CD4-positive, alpha-beta T cell treated with Interleukin-15 for 1 hour (primary cell): ENCODE data around the gene NOL9.
"Not testable (repeated sequence)": the region's sequence is repeated elsewhere in the genome, so short reads cannot be mapped to it uniquely, and the experiment has no call there.

Source experiments
- DNase-seq: peaks from one replicate; pipeline ENCODE4 v3.0.0-alpha.2; 2020

The NOL9 gene

DNA sequence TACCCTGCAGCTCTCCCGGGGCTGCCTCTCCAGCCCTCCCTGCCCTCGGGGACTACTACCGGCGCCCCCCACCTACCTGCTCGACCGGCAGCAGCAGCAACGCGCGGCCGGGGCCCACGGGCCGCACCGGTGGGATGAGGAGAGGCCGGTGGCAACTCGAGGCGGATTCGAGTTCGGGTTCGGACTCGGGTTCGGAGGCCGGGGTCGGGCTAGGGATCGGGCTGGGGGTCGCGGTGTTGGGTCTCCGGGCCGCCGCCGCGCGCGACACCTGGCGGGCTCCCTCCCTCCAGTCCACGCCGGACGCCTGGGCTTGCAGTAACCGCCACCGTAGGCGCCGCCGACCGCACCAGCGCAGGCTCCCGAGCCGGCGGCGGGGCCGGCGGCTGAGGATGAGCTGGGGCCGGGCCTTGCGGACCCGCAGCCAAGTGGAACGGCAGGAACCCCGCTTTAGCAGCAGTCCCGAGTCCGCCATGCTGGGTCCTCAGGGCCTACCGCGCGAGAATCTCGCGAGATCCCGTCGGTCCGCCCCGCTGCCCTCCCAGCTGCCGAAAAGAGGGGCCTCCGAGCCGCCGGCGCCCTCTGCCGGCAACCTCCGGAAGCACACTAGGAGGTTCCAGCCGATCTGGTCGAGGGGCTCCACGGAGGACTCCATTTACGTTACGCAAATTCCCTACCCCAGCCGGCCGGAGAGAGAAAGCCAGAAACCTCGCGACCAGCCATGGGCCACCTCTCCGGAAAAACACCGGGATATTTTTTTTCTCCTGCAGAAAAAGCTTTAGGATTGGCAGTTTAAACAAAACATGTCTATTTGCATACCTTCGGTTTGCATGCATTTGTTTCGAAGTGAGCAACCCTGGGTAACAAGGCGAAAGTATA, at the start of gene NOL9:
NOL9 (minus strand) TSS at position 483 of the 876 bp plus-strand sequence; CDS start at position 472, 11 bp downstream.
- DNase-seq: peak; percentile 94

DNA sequence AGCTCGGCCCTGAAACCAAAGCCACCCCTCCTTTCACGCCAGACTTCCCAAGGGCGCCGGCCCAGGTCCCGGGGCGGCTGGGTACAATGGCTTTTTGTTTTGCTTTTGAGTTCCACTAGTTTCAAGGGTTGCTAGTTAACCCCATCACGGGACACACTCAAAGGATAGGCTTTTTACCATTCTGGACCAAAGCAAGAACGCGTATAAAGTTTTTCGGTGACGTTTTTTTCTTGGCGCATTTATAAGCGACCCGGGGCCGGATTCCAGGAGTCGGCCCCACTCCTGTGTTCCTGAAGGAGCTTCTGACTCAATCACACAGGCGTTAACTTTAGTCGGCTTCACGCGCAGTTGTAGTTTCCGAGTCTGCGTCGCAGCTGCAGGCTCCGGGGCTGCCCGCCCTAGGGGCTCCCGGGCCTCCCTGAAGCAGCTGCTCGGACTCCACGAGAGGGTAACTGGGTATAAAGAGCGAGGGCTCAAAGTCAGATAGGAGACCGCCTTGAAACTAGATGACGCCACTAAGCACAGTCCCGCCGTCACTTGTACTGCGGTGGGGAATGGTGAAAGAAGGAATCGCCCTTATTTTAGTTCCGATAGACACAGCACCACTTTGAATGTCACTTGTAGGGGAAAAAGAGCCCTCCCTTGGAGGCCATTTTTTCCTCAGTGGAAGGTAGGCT, 49.1 kb upstream of the NOL9 start:
- DNase-seq: peak; percentile 71

DNA sequence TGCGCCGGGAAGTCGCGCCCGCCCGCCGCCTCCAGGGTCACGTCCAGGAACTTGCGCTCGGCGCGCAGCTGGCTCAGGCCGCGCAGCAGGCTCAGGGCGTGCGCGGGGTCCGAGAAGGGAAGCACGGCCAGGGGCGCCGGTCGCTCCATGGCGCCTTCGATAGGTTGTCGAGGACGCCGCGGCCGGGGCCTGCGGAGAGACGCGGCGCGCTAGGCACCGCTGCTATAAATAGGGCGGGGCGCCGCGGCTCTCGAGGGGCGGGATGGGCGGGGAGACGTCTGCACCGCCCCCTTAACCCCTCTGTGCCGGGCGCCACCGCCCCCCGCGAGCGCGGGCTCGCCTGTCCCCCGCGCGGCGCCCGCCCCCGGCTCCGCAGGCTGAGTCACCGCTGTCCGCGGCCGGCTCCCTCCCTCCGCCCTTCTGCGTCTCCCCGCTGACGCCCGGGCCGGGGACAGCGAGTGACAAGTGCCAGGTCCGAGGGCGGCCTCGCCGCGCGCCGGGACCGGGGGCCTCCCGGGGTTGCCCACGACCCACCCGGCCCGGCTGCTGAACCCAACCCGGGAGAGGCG, 48.4 kb upstream of the NOL9 start, which contains the start of gene KLHL21:
KLHL21 (minus strand) TSS at position 201 of the 569 bp plus-strand sequence; CDS start at position 149, 52 bp downstream.
- peak; percentile 89 for DNase-seq

DNA sequence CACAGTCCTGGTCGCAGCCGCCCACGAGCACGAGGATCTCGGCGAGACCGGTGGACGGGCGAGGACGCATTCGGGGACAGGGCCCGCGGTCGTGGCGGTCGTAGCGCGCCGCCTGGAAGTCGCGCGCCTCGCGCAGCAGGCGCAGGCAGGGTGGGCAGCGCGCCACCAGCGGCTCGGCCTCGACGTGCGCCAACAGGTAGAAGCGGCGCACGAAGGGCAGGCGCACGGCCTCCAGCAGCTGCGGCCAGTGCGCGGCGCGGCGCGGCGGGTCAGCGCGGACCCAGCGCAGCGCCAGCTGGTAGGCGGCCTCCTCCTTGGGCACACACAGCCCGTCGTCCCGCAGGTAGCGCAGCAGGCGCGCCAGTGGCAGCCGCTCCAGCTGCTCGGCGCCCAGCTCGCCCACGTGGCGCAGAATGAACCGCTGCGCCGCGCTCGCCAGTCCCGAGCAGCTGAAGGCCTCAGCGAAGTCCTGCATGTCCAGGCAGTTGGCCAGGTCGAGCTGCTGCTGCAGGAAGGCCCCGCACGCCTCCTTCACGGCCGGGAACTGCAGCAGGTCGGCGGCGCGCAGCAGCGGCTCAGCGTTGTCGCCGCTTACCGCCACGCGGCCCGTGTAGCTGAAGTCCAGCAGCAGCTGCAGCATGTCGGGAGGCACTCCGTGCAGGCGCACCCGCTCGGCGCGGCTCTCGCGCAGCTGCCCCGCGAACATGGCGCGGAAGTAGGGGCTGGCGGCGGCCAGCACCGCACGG, 47.8 kb upstream of the NOL9 start:
- no peak for DNase-seq

DNA sequence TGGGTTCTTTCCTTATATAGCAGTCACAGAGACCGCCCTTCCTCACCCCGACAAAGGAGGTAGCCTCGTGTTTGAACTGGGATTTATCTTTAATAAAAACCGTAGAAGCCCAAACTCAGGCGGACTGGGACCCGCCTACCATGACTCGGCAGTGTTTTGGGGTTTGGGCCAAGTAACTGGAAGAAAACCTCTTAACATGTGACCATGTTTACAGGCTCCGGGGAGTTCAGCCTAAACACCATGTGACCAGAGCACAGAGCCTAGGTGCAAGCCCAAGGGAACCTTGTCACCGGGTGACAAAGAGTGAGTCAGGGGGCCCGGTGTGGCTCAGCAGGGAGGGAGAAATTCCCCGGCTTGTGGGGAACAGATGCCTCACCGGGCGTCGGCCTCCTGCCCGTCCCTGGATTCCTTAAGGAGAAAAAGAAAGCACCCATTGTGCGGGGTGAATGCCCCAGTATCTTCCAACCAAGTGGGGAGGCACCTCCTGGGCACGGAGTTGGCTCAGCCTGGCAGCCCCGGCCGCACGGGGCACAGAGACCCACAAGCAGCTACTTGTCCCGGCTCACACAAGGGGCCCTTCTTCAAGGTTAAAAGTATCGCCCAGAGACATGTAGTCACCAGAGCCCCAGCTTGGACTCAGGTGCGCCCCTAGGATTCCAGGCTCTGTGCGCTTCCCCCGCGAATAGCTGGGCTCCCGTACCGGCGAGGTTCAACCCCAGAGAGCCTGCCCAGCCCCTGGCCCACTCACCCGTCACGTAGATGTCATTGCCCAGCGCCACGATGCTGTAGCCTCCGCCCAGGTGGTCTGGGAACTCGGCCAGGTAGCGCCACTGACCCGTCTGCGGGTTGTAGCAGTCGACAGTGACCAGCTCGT, 47.0 kb upstream of the NOL9 start:
- peak; percentile 83 for DNase-seq

DNA sequence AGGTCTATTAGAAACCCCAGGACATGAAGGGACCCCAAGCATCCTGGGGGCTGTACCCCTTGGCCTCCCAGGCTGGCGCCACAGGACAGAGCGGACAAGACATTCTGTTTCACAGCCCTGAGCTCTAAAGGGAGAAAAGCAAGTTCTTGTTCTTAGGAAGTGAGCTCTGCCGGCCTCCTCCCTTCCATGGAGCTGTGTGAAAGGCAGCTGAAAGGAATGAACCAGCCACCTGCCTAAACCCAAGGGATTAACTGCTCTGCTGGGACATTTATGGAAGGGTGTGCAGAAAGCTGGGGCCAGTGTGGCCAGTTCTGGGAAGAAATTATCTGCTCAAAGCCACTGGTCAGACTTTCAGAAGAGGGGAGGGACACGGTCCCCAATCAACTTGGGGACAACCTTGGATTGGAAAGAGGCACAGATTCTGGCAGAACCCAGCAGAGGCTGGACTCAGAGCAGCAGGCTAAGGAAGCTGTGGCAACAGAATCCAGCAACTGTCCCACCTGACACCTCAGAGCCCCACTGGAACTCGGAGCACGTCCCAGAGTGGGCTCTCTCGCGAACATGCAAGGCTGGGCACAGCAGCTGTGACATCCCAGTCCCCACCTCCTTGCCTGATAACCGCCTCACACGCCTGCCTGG, 46.2 kb upstream of the NOL9 start:
- DNase-seq: no peak

DNA sequence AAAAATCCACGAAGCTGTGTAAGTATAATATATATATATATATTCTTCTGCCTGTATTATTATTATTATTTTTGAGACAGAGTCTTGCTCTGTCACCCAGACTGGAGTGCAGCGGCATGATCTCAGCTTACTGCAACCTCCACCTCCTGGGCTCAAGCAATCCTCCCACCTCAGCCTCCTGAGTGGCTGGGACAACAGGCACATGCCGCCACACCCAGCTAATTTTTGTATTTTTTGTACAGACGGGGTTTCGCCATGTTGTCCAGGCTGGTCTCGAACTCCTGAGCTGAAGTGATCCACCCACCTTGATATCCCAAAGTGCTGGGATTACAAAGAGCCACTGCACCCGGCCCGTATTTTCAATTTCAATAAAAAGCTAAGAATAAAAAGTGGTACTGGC, 45.7 kb upstream of the NOL9 start:
- DNase-seq: not testable (repeated sequence)

DNA sequence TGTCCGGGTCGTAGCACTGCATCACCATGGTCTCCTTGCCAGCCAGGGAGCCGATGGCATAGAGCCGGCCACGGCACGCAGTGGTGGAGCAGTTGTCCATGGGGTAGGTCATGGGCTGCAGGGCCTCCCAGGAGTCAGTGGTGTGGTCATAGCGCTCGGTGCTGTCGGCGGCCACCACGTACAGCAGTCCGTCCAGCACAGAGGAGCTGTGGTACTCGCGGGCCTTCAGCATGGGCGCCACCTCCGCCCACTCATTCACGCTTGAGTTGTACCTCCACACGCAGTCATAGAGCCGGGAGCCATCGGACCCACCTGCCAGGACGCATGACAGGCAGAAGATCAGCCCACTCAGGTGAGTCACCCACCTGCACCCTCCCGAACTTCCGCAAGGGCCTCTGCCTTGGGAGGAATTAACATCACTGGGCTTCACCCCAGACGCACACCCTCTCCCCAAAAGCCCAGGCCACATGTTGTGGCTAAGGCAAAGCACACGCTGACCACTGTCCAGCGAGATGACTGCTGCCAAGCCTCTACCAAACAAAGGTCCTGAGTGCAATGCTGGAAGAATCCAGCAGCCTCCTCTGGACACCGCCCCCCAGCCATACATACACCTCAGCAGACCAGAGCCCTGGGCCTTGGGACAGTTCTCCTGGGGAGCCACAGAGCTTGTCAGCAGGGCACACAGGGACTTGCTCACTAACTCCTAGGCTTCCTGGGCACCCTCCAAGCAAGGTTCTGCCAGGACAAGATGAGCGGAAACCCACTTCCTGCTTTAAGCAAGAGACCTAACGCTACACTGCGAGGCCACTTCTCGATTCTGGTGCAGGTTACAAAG, 45.0 kb upstream of the NOL9 start:
- peak; percentile 55 for DNase-seq

DNA sequence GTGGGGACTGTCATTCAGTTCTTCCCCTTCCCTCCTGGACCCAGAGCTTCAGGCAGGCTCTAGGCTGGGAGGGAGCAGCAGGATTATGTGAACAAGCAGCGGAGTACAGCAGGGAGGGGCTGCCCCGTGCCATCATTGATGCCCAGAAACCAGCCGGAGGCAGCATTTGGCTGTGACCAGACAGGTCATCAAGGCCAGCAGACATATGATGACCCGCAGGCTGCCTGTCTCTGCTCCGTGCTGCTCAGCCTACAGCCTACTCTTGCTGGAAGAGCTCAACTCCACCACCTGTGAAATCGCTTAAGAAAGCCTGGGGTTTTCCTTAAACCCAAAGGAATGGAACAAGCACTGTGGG, 43.4 kb upstream of the NOL9 start:
- no peak for DNase-seq

DNA sequence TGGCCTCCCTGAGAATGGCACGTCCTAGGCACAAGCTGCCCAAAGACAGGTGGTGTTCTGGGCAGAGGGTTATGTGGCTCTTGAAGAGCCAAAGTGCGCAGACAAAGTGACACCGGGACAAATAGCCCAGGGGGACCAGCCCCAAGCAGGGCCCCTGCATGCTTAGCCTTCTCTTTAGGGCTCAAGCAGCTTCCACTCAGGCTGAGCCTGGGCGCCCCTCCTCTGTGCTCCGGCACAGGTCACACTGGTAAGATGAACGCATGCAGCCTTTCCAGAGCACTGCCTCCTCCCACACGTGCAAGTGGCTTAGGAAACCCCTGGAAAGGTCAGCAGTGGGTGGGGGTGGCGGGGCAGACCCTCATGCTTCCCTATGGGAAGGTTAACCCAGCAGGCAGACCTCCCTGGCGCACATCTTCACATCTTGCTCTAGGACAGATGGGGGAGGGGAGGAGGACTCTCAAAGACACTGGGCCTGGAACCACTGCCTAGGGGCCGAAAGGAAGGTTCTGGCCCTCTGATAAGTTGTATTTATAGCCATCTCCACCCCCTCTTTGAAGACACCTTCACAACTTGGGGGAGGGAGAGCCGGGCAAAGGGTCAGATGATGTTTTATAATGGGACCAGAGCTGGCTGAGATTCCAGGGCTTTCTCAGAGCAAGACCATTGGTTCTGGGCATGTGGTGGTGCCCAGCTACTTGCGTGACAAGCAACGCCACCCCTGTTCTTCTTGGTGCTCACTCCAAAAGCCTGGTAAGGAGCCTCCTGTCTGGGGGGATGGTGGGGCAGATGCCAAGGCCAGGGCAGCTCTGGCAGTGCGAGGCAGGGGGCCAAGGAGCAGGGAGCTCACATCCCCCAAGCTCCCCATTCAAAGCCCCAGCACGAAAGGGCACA, 42.8 kb upstream of the NOL9 start:
- no peak for DNase-seq

DNA sequence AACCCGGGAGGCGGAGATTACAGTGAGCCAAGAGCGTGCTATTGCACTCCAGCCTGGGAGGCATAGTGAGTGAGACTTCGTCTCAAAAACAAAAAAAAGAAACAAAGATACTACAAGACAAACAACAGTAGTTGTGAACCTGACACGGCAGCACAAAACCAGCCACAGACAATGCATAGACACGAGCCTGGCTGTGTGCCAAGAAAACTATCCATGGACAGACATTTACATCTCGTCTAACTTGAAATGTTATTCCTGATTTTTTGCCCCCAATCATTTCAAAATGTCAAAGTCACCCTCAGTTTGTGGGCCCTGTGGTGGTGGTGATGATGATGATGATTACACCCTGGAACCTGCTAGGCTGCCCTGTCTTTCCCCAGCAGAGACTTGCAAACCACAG, 42.0 kb upstream of the NOL9 start:
- no peak for DNase-seq

DNA sequence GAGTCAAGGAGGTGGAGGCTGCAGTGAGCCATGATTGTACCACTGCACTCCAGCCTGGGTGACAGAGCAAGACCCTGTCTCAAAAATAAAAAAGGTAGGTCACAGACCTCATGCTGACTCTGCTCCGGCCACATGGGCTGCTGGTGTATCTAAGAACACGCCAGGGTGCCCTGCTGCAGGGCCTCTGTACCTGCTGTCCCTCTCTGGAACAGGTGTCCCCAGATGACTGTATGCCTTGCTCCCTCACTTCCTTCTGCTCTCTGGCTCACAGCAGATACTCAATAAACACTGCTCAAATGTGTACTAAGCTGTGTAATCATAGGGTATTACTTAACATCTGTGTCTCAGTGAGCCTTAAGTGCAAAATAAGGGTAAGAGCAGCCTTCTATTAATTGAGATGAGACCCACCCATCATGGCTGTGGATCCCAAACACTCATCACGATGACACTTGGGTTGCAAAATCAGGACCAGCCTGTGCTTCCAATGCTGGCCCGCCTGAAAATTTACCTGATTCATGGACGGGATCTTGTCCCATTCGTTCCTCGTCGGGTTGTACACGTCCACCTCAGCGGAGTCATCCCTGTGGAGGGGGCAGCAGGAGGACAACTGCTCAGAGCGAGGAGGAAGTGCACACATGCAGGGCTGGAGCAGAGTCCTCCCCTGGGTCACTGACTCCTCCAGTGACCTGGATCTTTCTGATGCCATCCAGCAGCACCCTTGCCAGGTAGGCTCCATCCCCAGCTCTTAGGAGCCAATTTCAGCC, 40.8 kb upstream of the NOL9 start:
- no peak for DNase-seq

DNA sequence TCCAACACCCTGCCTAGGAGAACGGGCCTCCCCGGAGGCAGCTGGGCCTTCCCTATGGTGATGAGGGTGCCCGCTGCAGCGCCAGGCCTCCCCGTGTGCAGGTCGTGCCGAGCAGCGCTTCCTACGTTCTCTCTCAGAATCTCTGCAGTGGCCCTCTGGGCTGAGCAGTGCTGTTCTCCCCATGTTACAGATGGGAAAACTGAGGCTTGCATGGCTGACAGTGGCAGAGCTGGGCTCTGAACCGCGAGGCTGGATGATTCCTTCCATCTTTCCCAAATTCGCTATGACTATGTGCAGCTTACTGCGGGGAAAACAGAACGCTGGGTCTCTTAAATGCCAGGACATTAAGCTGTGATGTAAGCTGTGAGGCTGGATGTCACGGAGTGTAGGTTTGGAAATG, 39.5 kb upstream of the NOL9 start:
- no peak for DNase-seq

DNA sequence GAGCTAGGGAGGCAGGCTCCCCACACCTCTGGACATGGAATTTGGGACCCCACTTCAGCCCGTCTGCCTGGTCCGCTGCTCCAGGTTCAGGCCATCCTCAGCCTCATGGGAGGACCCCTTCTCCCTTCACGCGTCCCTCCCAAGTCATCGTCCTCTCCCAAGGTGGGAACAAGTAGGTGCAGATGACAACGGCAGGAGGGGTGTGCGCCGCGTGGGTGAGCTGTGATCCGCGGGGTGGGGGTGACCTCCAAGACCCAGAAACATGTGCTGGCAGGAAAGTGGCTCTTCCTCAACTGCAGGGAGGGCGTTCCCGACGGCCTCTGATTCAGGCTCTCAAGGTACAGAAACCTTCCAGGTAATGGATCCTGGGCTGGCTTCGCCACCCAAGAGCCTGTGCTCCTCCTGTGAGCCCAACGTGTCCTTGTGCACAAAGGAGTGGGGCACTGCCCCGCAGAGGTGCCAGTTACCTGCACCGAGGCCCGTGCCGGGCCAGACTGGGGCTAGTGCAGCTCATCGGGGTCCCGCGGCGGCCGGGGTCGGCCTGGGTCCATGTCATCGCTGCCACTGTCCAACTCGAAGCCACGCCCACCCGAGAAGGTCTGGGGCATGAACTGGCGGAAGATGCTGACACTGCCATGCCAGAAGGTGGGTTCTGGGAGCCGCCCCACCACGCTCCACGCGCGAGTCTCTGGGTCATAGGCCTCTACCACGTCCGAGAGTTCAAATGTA, 38.7 kb upstream of the NOL9 start:
- no peak for DNase-seq

DNA sequence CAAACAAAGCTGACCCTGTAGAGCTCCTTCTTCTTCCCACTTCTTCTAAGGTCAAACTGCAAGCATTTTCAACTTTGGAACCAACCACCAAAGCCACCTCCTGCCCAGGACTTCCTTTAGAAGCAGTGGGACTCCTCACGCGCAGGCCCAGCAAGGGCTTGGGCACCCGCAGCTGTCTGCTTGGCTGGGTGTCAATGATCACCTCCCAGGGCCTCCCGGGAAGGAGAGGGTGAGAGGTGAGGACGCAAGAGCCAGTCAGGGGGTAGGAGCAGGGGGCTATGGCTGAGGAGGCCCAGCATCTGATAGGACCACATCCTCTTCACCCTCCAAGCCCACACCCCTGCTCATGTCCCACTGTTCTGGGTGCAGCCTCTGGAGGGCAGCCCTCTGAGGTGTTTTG, 38.1 kb upstream of the NOL9 start:
- no peak for DNase-seq

DNA sequence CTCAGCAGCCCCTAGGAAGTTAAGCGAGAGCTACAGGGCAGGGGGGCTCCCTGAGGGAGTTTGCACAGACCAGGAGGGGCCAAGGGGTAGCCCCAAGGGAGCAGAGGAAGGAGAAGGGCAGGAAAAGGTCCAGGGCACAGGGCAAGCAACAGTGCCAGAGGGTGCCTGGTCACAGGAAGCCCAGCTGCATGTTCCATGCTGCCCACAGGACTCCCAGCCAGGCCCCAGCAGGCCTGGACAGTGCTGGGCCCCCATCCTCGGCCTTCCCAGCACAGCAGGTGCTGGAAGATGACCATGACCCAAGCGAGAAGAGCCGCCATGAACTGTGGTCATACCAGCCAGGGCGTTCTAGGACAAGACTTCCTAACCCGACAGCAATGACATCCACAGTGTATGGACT, 37.3 kb upstream of the NOL9 start:
- DNase-seq: no peak

DNA sequence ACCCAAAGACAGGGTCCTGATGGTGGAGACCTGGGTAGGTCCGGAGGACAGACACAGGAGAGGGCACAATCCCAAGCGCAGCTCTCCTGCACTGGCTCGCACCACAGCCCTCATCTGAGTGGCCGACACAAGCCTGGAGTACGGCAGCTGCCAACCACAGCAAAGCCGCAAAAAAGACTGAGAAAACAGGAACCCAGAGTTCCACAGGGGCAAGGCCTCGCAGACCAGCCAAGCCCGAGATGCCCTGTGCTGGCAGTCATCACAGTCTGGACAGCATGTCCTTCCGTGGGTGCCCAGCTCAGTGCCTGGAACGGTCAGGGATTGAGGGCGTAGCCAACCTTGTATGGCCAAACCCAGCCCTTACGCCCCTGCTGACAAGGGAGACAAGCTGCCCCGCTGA, 36.9 kb upstream of the NOL9 start:
- DNase-seq: no peak

DNA sequence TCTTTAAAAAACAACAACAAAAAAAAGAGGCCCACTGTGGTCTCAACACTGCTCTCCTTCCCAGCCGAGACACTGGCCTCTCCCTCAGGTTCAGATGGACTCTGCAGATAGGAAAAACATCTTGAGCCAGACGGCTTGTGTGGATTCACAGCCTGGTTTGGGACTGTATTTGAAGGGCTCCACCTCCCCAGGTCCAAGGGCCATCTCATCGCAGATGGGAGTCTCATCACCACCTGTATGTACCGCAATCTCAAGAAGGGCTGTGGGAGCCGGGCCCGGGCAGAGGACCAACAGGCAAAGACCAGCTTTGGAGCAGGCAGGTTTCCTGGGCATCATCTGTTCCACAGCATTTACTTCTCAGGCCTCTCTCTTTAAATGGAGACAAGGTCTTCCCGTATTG, 35.7 kb upstream of the NOL9 start:
- no peak for DNase-seq
